GM18873 (cell line): ENCODE results near the gene MYH11.
A peak's percentile ranks its signal among the peaks of the same experiment; 100 is the strongest.
"Not testable (repeated sequence)": the region's sequence is repeated elsewhere in the genome, so short reads cannot be mapped to it uniquely, and the experiment has no call there.

ENCODE experiments used
- ATAC-seq: cut with Tn5 transposase; IDR thresholded peaks from one replicate; pipeline ENCODE4 v1.9.1; 2021; ENCODE audit warnings: mild to moderate bottlenecking, moderate library complexity, moderate number of reproducible peaks; ENCODE audit not compliant: unreplicated experiment, low FRiP score

MYH11 gene

DNA sequence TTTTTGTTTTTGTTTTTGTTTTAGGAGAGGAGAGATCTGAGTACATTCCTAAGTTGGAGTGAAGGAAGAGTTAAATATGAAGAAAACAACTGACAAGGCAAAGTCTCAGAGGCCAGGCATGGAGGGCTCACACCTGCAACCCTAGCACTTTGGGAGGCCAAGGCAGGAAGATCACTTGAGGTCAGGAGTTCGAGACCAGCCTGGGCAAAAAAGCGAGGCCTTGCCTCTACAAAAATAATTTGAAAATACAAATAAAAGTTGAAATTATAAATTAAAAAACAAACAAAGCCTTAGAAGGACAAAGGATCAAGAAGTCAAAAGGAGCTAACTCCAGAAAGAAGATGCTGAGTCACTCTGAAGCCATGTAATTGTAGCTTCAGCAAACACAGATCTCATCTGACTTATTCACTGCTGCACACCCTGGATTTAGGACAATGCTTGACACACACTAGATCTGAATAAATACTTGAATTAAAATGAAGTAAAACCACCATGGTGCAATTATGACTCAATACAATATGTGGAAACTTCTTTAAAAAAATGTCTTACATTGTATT, 22.5 kb upstream of the MYH11 start:
- ATAC-seq: no peak

DNA sequence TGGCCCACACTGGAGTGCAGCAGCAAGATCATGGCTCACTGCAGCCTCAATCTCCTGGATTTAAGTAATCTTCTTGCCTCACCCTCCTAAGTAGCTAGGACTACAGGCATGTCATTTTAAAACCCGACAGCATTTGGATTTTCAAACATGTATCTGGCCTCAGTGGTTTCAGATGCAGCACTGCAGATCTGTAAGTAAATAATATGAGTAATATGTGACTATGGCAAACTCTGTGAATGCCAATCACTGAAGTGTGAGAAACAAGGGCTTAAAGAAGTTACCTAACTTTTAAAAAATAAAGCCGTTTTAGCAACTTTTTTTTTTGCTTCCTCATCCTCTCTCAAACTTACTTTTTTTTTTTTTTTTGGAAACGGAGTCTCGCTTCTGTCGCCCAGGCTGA, 19.7 kb upstream of the MYH11 start:
- no peak for ATAC-seq

DNA sequence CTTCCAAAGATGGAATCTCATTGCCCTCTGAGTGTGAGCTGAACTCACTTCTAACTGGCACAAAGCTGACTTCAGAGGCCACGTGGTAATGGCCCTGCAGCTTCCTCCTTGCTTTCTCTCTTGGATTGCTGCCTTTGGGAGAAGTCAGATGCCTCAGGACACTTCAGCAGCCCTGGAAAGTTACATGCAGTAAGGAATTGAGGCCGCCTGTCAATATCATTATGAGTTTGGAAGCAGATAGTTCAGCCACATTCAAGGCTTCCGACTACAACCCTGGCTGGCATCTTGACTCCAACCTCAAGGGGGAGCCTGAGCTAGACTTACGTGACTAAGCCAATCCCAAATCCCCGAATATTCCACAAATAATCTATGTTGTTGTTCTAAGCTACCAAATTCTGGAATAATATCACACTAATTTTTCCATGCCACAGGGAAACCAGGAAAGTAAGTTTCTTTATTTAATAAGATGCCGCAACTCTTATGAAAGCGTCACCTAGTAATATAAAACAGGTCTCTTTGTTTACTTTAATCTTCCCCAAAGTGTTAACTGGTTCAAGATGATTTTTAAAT, 18.0 kb upstream of the MYH11 start:
- no peak for ATAC-seq

DNA sequence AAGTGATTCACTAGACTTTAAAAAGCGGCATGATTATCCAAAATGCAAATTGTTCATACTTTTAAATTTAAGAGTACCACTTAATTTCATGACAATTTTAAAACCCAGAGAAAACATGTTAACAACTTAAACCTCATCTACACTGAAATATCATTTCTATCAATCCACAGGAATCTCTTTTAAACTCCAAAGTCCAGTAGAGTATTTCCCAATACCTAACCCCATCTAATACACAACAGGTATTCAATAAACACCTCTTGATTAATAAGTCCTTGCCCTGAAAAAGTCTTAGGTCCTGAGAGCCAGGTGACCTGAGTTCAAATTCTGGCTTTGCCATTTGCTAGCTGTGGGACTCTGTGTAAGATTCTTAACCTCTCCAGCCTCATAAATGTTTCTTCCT, 16.9 kb upstream of the MYH11 start:
- no peak for ATAC-seq

DNA sequence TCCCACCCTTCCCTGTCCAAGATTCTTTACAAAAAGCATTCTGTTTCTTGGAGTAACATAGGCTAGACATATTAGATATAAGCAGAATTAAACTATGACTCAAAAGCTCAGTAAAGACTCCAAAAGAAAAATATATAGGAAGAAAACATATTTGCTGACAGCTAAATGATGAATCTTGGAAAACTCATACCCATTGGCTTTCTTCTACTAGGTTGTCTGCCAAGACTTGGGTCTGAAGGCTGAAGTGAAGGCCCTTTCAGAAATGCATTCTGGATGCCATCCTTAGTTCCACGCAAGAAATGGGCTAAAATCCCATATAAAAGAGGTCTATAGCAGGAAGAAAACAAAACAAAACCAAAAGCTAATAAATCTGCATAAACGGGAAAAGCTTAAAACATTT, 16.5 kb upstream of the MYH11 start:
- ATAC-seq: no peak

DNA sequence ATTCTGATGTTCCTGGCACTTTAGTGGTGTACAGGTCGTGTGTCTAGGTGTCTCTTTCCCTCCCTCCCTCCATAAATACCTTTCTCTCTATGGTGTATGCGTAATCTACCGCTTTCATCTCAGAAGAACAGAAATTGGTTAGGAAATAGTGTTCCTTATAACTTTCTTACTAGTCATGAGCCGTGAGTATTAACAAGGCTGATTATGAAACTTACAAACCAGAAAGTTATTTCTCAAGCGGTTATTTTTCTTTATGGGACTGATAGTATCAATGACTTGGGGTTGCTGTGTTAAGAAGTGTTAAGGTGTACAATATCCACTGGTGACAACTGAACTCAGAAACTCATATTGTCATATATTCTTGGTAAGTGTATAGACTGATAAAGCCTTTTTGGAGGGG, 13.2 kb upstream of the MYH11 start:
- no peak for ATAC-seq

DNA sequence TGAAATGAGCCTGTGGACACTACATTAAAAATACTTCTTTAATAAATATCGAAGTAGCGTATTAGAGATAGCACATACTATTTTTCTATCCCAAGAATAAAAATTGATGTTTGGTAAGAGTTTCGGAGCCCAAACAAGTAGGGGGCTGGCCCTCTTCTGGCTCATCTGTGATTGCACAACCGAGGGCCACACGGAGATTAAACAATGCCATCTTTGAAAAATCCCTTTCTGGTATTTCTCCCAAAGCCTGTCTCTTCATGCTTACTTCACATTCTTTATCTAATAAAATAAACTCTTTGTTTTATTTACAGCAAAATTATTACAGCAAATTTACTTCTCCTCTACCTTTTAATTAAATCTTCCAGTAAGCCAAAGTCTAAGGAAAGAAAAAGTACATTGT, 9.6 kb upstream of the MYH11 start:
- ATAC-seq: no peak

DNA sequence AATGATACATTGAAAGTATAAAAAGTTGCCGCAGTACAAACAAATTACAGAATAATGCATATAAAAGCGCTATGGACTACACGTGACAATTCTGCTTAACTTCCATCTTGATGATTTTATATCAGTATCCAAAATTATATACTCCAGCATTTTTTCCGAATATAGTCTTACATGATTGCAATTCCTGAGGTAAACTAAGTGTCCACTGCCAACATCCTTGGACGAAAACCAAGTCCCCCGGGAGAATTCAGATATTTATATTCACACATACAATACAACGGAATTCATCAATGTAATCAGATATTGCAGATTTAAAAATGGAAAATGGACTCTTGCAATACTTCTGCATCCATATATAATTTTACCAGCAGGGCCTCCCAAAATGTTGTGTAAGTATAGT, 8.9 kb upstream of the MYH11 start:
- no peak for ATAC-seq

DNA sequence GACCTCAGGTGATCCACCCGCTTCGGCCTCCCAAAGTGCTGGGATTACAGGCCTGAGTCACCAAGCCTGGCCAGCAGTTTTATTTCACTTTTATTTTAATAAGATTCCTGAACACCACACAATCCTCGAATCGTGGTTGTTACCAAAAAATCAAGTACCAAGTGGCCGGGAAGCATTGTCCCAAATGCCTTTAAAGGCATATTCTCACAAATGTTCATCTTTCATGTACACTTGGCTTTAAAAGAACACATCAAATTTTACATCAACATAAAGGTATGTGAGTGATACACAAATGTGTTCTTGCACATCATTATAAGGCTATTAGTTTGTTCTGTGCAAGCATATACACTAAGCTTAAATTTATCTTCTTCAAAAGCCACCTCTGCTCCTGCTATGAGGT, 8.1 kb upstream of the MYH11 start:
- ATAC-seq: no peak

DNA sequence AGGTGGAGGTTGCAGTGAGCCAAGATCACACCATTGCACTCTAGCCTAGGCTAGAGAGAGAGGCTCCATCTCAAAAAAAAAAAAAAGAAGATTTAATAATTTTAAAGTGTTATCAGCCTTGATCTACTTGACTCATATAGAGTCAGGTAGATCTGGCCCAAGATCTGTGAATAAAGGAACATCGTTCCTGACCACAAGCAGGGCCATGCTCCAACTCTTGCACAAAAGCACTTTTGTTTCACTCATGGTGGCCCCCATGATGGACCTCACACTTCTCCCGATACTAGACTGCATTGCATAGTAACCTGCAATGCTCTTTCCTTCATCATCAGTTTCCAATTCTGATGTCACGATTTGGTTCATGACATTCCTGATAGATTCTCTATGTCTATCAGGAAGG, 5.2 kb upstream of the MYH11 start:
- ATAC-seq: no peak

DNA sequence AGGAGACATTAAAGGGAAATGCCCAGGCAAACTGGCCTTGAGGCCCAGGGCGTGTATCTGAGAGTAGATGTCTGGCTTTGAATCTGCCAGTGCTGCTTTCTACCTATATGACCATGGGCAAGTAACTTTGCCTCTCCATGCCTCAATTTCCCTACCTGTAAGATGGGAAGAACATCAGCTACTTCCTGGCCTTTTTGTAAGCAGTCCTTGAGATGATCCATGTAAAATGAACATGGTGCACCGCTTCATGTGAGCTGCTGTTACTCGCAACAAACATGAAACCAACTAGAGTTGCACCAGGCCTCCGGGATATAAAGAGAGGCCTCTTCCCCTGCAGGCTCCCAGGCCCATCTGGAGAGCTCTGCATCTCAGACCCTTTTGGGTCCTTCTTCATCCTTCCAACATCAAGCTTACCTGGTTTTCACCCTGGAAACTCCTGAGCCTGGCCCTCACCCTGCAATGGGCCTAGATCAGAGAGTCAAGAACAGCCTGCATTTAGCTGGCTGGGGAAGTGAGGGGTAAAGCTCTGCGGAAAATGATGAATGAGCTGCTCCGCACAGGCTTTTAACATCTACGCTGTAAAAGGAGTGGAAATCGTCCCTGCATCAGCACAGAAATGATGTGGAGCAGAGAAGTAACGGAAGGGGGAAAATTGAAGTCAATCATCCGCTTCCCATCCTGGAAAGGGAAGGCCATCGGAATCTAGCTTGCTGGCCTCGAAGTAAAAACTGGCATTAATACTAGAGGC, 2.3 kb upstream of the MYH11 start:
- no peak for ATAC-seq

DNA sequence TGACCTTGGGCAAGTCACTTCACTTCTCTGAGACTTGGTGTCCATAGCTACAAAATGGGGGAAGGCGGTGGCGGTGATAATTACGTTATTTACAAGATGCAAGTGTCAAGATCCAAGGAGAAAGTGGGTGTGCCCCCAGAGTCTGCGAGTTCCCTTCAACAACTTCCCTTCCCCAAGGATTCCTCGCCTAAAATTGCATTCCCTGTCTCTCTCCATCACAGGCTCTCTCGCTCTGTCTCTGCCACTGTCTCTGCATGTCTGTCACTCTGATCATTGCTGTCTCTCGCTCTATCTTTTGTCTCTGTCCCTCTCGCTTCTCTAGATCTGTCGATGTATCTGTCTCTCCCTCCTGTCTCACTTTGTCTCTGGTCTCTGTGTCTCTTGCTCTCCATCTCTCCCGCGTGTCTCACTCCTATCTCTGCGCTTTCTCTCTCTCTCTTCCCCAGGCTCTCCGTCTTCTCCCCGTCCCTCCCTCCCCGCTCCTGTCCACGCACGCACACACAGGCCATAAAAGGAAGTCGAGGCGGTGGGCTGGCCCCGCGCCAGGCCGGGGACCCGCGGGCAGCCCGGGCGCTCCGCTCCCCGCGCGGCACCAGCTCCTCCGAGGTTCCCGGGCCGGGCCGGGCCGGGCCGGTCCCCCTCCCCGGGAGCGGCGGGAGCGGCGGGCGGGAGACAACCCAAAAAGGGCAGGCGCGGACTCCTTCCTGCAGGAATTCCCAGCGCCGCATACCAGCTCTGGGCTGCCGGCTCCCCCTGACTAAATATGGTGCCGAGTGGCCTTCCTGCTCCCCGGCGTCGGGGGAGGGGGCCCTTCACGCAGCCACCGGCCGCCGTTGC, 1.1 kb upstream of the MYH11 start:
- no peak for ATAC-seq

DNA sequence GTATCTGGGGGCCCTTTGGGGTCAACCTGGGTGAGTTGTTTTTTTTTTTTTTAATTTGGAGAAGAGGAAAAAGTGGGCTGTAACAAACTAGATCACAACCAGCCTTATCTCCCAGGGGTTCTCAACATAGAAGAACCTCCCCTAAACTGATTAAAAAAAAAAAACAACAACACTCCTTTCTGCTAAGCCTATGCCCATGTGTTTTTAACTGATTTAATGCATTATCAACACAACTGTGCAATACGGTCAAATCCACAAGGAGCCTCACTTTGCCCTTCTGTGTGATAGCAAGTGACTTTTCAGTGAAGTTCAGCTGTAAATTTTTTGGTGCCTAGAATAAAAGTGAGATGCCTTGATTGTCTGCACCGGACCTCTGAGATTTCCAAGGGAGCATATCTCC, 646 bp downstream of the MYH11 start:
- ATAC-seq: no peak

DNA sequence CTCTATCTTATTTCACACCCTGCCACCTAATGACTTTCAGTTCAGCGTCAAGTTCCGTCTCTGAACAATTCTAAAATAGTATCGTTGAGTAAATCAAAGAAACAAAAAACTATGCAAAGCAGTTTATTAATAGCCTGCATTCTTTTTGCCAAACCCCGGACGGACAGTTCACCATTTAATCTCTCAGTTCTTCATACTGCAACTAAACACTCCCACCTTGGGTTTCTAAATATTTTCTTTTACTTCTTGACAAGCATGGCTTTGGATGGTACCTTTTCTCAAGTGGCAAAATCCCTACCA, 1.2 kb downstream of the MYH11 start:
- peak; percentile 79 for ATAC-seq

DNA sequence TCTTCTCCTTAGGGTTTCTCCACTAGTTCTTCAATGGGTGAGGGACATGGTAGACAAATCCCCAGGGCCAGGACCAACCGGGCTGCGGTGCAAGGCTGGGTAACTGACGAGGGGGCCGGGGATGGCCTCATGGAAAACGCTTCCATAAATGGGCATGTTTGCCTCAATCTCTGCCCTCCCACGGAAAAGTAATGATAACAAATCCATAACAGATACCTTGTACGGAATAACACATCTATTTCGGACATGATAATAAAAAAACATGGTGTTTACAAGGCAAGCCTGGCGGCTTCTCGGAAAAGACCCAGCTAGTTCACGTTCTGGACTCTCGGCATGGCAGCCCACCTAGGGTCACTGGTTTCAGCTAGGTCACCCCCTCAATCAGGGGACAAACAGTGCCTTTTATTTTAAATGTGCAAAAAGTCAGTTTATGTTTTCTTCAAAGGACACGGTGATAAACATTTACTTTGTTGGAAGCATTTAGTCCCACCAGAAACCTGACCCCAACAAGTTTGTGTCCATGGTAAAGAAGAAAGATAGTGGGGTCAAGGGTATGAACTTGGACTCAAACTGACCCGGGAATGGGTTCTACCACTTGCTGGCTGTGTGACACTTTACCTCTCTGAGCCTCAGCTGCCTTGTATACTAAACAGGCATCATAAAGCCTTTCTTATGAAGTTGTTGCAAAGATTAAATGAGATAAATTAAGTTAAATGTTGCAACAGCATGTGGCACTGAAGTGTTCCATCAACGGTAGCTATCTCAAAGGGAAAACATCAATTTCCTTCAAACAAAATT, 1.7 kb downstream of the MYH11 start:
- no peak for ATAC-seq

DNA sequence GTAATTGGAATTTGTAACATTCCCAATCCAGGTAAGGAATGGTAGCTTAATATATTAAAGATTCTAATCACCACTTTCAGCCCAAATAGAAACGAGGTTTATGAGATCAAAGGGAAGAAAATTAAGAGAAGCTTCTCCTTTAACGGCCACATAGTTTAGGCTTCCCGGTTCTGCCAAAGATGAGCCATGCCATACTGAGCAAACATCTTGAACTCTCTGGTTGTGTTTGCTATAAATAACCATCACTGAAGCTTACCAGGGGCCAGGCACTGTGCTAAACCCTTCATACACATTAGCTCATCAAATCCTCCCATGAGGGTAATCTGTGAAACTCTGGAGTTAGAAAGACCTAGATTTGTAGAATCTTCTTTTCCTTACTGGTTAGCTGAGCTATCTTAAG, 2.8 kb downstream of the MYH11 start:
- no peak for ATAC-seq

DNA sequence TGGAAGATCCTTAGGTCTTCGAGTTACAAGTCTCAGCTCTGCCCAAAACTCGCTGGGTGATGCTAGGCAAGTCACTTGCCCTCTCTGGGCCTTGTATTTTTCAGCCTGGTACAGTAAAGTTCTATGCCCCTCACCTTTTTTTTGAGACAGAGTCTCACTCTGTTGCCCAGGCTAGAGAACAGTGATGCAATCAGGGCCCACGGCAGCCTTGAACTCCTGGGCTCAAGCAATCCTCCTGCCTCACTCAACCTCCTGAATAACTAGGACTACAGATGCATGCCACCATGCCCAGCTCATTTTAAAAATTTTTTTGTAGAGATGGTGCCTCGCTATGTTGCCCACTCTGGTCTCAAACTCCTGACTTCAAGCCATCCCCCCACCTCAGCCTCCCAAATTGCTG, 3.8 kb downstream of the MYH11 start:
- ATAC-seq: no peak

DNA sequence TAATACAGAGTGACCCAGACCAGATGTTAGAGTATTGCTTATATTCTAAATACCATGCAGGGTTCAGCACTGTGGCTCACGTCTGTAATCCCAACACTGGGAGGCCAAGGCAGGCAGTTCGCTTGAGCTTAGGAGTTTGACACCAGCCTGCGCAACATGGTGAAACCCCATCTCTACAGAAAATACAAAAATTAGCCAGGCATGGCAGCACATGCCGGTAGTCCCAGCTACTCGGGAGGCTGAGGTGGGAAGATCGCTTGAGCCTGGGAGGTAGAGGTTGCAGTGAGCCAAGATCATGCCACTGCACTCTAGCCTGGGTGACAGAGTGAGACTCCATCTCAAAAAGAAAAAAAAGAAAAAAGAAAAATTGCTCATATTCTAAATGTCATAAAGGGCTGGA, 6.3 kb downstream of the MYH11 start:
- ATAC-seq: not testable (repeated sequence)

DNA sequence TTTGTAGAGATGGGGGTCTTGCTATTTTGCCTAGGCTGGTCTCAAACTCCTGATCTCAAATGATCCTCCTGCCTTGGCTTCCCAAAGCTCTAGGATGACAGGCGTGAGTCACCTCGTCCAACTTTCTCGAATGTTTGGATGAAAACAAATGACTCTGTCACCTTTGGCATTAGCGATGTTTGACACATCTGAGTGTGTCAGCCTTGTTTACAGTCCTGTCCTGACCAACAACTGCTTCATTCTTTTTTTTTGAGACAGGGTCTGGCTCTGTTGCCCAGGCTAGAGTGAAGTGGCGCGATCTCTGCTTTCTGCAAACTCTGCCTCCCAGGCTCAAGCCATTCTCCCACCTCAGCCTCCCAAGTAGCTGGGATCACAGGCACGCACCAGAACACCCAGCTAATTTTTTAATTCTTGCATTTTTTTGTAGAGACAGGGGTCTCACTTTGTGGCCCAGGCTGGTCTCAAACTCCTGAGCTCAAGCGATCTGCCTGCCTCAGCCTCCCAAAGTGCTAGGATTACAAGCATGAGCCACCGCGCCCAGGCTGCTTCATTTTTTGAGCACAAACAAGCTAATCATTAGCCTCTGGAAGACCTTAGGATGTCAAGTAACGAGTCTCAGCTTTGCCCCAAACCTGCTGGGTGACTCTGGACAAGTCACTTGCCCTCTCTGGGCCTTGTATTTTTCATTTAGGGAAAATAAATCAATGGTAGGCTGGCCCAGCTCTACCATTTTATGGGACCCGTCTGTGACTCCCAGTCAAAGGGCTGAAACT, 7.4 kb downstream of the MYH11 start:
- no peak for ATAC-seq

DNA sequence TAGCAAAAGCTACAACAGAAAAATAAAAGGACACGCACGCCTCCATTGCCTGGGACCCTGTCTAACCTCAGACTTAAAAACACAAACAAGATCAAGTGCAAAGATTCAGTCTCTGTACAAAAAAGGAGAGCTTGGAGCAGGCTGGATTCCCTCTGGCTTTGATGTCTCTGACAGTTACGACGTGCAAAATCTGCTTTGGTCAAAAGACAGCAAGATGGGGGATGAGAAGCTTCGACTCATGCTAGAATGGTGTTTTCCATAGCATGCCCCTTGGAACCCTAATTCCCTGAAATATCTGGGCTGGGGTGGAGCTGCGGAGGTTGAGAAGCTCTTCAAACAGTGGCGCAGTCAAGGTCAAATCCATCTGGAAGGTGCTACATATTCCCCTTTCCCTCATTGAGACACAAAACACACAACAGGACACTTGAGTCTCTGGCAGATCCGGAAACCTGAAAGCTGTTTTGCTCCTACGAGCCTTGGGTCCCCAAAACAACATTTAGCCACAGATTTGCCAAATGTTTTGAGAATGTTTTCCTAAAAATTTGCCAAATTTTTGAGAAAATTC, 9.1 kb downstream of the MYH11 start:
- ATAC-seq: no peak
